Measurements from ENCODE around the gene ARHGAP28. TPM values are rescaled to one million over a fixed set of nuclear protein-coding genes. Genes with fewer than 3 reads are reported as not detected.

Gene ARHGAP28
- polyA plus RNA-seq, 1 experiment, result 5.3 TPM

DNA sequence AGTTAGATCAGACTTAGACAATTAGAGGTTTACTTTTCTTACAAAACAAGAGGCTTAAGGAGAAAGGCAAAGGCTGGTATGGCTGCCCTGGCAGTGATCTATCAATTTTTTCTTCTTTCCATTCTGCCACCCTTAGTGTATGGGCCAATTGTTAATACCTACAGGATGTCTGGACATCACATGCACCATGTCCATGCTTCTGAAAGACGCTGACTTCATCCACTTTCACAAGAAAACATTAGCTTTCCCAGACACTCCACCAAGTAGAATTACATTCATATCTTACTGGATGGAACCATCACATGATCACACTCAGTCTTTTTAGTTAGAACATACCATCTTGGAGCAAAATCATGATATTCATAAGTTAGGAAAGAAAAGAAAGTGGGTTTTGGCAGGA, 120.9 kb downstream of the ARHGAP28 start:
- H3K36me3 ChIP-seq (ENCODE audit: control insufficient read depth, insufficient read depth, low read length), result no peaks in the 10 kb centered on the region
- DNase-seq (ENCODE audit: low read depth), result no peak
- no peaks in the 10 kb centered on the region for H3K27me3 ChIP-seq (ENCODE audit: control insufficient read depth, insufficient read depth, low read length)
- TF ChIP-seq, protein P1, sequence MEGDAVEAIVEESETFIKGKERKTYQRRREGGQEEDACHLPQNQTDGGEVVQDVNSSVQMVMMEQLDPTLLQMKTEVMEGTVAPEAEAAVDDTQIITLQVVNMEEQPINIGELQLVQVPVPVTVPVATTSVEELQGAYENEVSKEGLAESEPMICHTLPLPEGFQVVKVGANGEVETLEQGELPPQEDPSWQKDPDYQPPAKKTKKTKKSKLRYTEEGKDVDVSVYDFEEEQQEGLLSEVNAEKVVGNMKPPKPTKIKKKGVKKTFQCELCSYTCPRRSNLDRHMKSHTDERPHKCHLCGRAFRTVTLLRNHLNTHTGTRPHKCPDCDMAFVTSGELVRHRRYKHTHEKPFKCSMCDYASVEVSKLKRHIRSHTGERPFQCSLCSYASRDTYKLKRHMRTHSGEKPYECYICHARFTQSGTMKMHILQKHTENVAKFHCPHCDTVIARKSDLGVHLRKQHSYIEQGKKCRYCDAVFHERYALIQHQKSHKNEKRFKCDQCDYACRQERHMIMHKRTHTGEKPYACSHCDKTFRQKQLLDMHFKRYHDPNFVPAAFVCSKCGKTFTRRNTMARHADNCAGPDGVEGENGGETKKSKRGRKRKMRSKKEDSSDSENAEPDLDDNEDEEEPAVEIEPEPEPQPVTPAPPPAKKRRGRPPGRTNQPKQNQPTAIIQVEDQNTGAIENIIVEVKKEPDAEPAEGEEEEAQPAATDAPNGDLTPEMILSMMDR (IDR thresholded peaks at IDR 0.05; ENCODE audit: insufficient read depth, low read depth, low read length), result no peak
- ChIA-PET POLR2A (no interaction called here), CTCF (no interaction called here)
- H3K4me3 ChIP-seq (ENCODE audit: low read depth, low read length), result no peak overlapping the region

DNA sequence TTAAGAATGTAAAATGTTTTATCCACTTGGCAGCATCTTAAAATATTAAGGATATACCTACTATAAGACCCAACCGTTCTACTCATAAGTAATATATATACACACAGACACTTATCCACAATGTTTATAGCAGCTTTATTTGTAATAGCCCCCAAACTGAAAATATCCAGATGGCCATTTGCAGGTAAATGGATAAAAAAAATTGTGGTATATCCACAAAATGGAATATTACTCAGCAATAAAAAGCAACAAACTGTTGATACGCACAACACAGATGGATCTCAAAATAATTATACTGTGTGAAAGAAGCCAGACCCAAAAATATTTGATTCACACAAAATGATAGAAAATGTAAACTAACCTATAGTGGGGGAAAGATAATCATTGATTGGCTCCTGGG, 122.0 kb downstream of the ARHGAP28 start:
- CTCF ChIA-PET, result no interaction called here
- POLR2A ChIA-PET, result no interaction called here
- DNase-seq (ENCODE audit: low read depth), result no peak
- Histone ChIP-seq H3K27me3 (ENCODE audit: control insufficient read depth, insufficient read depth, low read length) (no peaks in the 10 kb centered on the region), H3K4me3 (ENCODE audit: low read depth, low read length) (no peak overlapping the region), H3K36me3 (ENCODE audit: control insufficient read depth, insufficient read depth, low read length) (no peaks in the 10 kb centered on the region)
- TF ChIP-seq, protein P1 (IDR thresholded peaks at IDR 0.05; ENCODE audit: insufficient read depth, low read depth, low read length), result no peak

DNA sequence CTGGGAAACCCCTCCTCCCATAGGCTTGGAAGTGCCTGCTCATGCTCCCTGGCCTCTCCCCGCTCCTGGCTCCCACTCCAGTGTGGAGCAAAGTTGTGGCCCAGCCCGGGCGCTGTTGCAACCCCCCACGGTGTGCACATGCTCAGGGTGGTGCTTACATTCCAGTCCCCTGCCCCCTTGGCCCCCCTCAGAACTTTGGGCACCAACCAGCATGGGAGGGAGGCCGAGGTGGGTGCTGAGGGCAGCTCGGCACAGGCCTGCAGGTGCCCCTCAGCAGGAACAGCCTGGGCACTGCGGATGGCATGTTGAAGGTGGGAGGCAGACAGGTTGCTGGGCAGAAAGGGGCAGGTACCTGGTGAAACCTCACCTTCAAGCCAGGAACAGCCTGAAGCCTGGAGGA, 125.3 kb downstream of the ARHGAP28 start:
- H3K36me3 ChIP-seq (ENCODE audit: control insufficient read depth, insufficient read depth, low read length), result no peaks in the 10 kb centered on the region
- DNase-seq (ENCODE audit: low read depth), result no peak
- H3K27me3 ChIP-seq (ENCODE audit: control insufficient read depth, insufficient read depth, low read length), result no peaks in the 10 kb centered on the region
- ChIA-PET POLR2A (no interaction called here), CTCF (no interaction called here)
- H3K4me3 ChIP-seq (ENCODE audit: low read depth, low read length), result no peak overlapping the region
- TF ChIP-seq, protein P1 (IDR thresholded peaks at IDR 0.05; ENCODE audit: insufficient read depth, low read depth, low read length), result no peak

DNA sequence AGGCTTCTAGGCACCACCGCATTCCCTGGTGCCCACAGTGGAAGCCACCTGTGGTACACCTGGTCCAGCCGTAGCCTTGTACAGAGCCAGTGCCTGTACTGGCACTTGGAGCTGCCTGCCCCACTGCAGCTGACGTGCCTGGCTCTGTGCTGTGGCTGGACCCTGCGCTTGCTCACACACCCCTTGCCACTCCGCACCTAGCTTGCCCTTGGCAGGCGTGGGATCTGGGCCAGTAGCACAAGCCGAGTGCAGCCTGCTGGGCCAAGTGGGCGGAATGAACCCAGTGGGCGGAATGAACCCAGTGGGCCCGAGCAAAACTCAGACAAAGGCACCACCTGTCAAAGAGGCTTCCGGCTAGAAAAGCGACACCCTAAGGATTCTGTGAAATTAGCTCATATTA, 126.3 kb downstream of the ARHGAP28 start:
- POLR2A ChIA-PET, result no interaction called here
- TF ChIP-seq, protein P1 (IDR thresholded peaks at IDR 0.05; ENCODE audit: insufficient read depth, low read depth, low read length), result no peak
- Histone ChIP-seq H3K27me3 (ENCODE audit: control insufficient read depth, insufficient read depth, low read length) (no peaks in the 10 kb centered on the region), H3K36me3 (ENCODE audit: control insufficient read depth, insufficient read depth, low read length) (no peaks in the 10 kb centered on the region), H3K4me3 (ENCODE audit: low read depth, low read length) (no peak overlapping the region)
- CTCF ChIA-PET, result no interaction called here
- DNase-seq (ENCODE audit: low read depth), result no peak

DNA sequence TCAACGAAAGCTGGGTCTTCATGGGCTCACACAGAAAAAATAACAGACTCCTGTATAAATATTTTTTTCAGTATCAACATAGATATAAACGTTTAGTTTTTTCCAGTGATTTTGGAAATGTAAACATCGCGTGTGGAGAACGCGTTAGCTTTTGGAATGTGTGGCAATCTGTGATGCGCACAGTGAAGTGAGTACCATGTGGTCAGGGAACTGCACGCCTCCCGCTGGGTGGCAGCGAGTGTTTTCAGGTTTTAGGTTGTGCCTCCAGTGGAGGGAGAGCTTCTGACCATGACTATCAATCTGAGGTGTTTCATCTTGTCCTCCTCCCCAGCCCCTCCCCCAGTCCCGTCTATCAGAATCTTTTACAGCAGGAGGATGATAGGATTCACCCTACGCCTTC, 127.8 kb downstream of the ARHGAP28 start:
- no peak for DNase-seq (ENCODE audit: low read depth)
- ChIA-PET POLR2A (no interaction called here), CTCF (no interaction called here)
- TF ChIP-seq, protein P1 (IDR thresholded peaks at IDR 0.05; ENCODE audit: insufficient read depth, low read depth, low read length), result no peak
- Histone ChIP-seq H3K4me3 (ENCODE audit: low read depth, low read length) (no peak overlapping the region), H3K27me3 (ENCODE audit: control insufficient read depth, insufficient read depth, low read length) (no peaks in the 10 kb centered on the region), H3K36me3 (ENCODE audit: control insufficient read depth, insufficient read depth, low read length) (no peaks in the 10 kb centered on the region)

Measured in BJ (cell line).